NCI-H2029 (cell line): ENCODE results near the gene NAPEPLD.
A peak's percentile ranks its signal among the peaks of the same experiment; 100 is the strongest.
"Not testable (repeated sequence)": the region's sequence is repeated elsewhere in the genome, so short reads cannot be mapped to it uniquely, and the experiment has no call there.

Experiments used
- DNase-seq: peaks from one replicate; lab custom pipeline; 2025; lab: John Stamatoyannopoulos, UW

NAPEPLD gene

DNA sequence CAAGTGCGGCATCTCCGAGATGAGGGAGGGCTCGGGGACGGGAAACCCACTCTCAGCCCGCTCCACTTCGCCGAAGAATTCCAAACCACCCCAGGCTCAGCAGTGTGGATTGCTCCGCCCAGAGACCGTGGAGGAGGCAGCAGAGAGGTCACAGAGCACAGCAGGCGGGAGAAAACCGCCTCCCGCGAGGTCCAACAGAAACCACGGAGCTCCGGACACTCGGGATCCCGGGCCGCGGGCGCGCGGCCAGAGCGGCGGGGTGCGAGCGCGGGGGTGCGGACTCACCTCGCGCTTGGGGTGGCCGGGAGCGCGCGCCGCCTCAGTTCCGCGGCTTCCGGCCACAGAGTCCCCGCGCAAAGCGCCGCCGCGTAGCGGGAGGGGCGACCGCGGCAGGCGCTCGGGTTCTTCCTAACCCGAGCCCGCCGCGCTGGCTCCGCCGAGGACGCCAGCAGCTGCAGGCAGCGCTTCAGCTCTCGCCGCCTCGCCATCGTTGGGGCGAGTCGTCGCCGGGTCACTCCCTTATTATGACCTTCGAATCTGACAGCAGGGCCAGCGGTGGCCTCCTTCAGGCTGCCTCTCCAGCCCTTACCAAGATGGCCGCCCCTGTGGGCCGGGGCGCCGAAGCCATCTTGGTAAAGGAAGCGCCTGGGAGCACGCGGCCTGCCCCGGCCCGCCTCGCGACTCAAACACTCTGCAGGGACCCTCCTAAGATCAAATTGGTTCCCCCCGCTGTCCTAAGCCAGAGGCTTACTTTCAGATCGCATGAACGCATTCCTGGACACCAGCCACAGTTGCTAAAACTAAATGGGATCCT is at the start of gene NAPEPLD:
NAPEPLD (minus strand) TSS at position 106 of the 814 bp plus-strand sequence. CDS start 20,323 bp downstream, outside the sequence.
- DNase-seq = peak; percentile 80

DNA sequence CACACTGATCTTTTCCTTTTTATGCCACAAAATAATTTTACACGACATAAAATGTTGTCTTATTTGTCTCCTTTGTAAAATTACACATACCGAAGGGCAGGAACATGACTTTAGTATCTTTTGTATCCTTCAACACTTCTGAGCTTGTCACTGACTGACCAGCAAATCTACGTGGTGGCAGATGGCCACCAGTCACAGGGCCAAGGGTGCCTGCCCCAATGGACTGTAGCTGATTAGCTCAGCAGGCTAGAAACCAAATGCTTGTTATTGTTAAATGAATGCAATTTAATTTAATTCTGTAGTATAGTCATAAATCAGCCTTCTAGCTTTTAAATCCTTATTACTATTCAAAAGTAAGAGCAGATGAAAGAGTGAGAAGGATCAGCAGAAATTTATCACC is 49.2 kb upstream of the NAPEPLD start:
- DNase-seq = not testable (repeated sequence)

DNA sequence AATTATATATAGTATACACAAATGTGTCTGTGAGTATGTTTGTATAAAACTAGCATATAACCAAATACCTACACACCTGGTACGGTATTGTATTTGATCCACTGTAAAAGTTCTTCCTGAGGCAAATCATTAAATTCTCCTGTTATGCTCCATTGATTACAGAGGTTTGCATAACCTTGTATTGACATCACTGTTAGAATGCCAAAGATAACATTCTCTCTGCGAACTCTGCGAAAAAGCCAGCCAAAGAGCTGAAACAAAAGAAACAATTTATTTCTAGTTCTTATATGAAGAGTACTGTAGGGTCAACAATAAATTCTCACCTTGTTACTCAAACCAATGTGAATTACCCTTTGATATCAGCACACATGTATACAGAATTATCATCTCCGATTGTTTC is 46.5 kb upstream of the NAPEPLD start:
- not testable (repeated sequence) for DNase-seq

DNA sequence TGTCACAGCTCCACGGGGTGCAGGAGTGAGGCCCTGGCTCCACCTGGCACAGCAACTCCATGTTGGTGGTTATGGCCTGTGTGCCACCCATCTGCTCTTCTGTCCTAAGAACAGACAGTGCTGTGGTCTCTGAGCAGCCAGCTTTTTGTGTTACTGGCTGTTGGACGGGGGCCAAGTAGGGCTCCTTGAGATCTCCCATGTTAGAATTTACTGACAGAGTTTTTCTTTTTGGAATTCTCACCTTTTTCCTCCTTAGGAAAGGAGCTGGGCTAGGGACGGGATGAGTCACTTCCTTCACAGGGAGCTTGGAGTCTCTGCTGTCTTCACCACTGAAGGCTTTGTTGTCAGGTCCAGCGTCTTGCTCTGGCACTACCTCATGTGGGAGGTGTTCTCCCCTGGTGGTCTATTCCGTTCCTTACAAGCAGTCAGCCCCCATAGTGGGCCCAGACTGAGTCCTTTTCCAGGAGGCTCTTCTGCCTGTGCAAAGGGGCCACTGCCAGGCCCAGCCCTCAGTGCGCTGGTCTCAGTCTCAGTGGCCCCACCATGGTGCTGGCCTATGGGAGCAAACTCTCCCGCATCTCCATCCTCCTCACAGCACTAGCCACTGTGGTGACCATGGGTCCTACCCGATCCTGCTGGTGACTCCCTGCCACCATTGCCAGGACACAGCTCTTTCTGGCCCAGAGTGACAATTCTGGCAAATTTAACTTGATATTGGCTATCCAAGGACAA is 23.7 kb upstream of the NAPEPLD start:
- DNase-seq = not testable (repeated sequence)

DNA sequence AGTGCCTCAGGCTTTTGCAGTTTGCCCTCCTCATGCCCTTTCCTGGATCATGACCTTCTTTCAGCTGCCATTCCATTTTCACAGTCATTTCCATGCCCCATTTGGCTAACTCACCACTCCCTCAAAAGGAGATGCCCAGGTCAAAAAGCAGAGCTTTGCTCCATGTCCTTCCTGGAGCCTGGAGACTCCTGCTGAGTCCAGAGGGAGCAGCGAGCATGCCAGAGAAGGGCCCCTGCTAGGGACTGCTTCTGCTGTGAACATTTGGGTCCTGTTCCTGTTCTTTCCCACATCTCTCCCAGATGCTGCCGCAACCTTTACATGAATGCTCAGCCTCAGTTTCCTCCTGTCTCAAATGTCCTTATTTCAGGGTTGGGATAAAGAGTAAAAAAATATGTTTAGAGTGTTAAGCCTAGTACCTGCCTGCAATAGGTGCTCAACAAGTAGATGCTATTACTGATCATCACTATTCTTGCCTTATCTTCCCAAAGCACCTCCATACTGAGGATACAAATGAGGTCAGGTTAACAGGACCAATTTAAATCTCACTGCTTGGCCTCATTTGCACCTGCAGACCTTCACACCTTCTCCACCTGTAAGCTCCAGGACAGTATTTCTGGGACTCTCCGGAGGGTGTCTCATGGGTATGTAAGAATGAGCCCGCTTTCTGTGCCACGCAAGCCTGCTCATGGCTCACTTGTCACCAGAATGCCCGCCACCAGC is 23.0 kb upstream of the NAPEPLD start:
- DNase-seq = not testable (repeated sequence)

DNA sequence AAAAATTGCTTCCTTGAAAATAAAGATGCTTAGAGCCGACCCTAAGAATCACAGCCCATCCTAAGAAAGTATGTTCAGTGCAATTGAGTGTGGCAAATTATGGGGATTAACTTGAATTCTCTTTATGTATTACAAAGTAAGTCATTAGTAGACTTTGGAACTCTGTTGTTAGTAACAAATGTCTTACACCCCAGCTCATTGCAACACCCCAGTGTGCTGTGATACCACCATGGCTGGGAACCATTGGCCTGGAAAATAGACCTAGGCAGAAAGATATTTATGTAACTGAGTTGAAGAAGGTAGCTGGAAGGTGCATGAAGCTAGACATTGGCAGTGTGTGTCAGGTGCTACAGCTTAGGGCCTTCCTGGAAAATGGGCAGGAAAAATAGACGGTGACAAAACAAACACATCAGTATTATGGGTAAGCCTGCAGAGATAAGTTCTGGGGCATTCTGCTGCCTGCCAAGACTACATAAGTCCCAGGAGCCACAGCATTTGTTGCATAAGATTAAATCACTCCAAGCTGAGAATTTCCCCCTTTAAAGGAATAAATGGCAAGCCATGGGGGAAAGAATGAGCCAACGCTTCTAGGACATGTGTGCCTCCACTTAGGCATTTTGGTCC is 18.1 kb upstream of the NAPEPLD start:
- DNase-seq = not testable (repeated sequence)

DNA sequence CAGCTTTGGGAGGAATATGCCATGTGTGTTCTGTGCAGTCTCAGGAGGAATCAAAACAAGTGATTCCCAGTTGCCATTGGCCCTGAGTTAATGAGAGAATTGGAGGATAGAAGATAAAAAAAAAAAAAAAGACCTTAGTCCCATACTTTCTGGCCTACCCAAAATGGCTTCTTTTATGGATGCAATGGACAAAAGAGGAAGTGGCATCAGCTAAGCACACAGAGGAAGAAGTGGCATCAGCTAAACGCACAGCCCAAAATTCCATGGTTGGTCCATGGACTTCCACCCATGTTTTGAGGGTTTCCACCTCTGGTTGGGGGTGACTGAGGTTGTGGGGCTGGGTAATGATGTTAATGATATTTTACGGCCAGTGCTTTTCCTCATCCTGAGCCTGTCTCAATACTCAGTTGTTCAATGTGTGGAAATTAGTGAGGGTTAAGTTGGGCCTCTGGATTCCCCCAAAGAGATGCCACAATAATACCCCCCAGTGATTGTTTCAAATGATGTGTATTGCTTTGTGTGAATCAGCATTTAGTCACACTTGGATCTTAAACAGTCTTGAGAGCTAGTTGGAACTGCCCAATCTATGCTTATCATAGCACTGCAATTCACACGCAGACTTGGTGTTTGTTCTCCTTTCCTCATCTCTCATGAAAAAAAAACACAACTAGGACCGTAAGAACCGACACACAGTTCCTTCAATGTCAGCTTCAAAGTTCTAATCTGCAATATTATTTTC is 14.4 kb upstream of the NAPEPLD start:
- DNase-seq = not testable (repeated sequence)

DNA sequence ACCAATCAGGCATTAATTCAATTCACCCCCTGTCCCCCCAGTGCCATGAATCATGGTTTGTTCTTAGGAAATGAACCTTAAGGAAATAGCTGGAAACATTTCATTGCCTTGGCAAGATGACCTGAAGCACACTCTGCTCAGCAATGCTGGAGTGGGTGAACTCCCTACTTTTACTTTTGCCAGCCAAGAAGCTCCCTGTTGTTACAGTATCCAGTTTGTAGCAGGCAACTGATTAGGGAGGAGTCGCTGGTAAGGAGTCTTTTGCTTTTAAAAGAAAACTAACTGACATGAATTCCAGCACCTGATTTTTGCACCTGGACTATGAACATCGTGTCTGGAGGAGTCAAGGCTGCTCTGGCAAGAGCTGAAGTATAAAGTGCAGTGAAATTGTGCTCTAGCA is 13.7 kb upstream of the NAPEPLD start:
- not testable (repeated sequence) for DNase-seq

DNA sequence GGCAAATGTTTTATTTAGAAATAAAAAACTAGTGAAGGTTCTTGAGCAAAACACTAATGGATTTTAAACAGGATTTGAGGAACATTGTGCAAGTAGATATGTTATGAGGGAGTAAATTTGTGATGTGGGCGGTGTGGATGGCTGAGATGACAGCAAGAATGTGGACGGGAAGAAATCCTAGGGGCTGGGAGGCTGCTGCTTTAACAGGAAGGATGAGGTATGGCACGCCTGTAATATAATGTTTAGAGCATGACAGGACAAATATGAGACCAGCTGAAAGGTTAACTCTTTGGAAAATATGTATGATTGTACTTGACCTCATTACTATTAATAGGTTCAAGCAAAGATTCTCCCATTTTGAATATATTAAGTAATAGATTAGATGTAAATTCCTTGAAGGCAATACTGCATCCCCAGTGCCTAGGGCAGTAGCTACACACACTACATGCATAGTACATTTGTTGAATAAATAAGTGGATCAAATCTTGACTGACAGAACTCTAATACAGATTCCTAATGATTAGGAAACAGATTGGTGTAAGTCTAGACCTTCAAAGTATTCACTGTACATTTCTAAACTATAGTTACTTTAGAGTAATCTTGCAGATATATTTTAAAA is 13.2 kb upstream of the NAPEPLD start:
- DNase-seq = not testable (repeated sequence)

DNA sequence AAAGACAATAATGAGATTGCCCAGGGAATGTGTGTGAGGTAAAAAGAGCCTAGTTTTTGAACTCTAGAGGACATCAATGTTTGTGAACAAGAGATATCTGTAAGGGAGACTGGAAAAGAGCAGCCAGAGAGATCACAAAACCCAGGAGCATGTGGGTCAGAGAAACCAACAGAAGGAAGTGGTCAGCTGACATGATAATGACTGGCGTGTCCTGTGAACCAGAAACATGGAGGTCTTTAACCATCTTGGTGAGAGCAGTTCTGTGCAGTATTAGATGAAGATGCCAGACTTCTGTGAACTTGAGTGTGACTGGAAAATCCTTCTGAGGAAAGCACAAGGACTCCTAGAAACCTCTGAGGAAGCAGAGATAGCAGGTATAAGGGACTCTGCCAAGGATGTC is 10.2 kb upstream of the NAPEPLD start:
- DNase-seq = not testable (repeated sequence)

DNA sequence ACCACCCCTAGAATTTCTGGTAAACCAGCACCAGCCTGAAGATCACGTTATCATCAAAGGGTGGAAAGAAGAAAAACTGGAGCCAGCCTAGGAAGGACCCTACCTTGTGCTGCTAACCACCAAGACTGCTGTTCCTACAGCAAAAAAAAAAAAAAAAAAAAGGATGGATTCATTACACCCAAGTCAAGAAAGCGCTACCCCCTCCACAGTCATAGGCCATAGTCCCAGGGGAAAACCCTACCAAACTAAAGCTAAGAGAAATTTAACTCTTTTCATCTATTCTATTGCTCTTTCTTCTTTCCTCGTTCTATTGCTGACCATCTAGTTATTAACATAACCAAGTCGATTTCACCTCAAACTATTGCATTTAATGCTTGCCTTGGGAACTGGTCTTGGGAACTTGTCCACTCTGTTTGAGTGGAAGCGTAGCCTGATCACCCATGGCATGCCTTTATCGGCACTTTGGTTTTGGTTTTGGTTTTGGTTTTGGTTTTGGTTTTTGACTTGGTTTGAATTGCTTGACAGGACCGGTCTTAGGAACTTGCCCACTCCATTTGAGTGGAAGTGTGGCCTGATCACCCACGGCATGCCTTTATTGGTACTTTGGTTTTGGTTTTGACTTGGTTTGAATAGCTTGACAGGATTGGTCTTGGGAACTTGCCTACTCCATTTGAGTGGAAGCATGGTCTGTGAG is 6.6 kb upstream of the NAPEPLD start:
- not testable (repeated sequence) for DNase-seq

DNA sequence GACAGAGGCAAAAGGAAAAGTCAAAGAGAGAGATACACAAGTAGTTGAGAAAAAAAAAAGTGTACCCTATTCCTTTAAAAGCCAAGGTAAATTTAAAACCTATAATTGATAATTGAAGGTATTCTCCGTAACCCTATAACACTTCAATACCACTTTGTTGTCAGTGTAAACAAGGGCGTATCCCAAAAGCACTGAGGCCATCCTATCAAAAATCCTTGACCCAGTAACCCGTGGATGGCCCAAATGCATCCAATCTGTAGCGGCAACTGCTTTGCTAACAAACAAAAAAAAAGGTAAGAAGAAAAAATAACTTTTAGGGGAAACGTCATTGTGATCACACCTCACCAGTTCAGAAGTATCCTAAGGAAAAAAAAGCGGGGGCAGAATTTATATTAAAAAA is 5.1 kb upstream of the NAPEPLD start:
- no peak for DNase-seq

DNA sequence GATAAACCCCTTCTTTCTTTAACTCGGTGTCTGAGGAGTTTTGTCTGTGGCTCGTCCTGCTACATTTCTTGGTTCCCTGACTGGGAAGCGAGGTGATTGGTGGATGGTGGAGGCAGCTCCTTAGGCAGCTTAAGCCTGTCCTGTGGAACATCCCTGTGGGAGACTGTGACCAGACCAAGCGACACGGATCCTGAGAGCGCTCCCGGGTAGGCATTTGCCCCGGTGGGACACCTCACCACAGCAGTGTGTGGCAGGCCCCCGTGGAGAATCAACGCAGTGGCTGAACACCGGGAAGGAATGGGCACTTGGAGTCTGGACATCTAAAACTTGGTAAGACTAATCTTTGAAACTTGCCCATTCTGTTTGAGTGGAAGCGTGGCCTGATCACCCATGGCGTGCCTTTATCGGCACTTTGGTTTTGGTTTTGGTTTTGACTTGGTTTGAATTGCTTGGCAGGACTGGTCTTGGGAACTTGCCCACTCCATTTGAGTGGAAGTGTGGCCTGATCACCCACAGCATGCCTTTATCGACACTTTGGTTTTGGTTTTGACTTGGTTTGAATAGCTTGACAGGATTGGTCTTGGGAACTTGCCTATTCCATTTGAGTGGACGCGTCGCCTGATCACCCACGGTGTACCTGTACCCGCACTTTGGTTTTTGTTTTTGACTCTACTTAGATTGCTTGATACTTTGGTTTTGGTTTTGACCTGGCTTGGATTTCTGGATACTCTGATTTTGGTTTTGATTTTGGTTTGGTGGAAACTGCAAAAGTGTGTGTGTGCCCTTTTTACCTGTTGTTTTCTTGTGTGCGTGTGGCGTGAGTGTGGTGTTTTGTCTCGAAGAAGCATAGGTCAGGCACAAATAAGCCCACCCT is 4.1 kb upstream of the NAPEPLD start:
- not testable (repeated sequence) for DNase-seq

DNA sequence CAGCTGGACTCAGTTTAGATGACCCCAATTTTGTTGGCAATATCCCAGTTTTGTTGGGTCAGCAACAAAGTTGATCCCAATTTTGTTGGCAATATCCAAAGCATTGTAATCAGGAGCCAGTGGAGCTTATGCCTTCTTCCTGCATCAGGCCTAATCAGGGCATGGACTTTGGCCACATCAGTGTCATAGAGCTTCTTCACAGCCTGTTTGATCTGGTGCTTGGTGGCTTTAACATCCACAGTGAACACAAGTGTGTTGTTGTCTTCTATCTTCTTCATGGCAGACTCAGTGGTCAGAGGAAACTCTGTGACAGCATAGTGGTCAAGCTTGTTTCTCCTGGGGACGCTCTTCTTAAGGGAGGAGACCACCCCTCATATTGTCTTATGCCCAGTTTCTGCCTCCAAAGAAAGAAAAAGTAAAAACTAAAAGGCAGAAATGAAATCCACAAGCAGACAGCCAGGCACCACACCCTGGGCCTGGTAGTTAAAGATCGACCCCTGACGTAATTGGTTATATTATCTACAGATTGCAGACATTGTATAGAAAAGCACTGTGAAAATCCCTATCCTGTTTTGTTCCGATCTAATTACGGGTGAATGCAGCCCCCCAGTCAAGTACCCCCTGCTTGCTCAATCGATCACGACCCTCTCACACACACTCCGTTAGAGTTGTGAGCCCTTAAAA is 3.2 kb upstream of the NAPEPLD start:
- not testable (repeated sequence) for DNase-seq

DNA sequence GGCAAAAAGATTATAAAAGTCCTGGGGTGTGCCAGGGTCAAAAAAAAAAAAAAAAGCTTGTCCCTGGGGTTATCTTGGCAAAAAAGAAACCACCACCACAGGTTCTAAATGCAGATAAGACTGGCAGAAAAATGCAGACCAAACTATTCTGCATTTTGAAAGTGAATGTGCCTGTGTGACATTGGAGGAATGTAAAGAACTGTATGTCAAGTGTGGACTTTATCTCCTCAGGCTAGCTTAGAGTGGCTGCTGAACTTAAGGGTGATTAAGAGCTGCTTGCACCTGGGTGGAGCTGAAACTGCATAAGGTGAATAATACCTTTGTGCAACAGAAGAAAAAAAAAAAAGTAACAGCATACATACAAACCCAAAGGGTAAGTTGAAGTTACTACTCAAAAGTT is 1.3 kb upstream of the NAPEPLD start:
- DNase-seq = no peak

DNA sequence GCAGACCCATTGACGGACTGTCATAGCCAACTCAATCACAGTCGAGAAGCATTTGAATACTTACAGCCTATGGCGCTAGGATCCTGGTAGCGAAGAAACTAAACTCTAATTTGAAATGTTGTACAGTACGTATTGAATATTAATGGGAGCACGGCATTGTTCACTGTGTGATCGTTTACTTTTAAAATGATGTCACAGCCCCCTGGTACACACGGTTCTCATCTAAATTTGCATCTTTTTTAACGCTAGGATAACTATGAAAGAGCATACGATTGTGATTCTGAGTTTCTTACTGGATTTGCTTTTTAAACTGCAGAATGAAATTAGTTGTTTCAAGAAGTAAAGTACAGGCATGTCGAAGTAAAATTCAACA is 895 bp upstream of the NAPEPLD start:
- DNase-seq = no peak

DNA sequence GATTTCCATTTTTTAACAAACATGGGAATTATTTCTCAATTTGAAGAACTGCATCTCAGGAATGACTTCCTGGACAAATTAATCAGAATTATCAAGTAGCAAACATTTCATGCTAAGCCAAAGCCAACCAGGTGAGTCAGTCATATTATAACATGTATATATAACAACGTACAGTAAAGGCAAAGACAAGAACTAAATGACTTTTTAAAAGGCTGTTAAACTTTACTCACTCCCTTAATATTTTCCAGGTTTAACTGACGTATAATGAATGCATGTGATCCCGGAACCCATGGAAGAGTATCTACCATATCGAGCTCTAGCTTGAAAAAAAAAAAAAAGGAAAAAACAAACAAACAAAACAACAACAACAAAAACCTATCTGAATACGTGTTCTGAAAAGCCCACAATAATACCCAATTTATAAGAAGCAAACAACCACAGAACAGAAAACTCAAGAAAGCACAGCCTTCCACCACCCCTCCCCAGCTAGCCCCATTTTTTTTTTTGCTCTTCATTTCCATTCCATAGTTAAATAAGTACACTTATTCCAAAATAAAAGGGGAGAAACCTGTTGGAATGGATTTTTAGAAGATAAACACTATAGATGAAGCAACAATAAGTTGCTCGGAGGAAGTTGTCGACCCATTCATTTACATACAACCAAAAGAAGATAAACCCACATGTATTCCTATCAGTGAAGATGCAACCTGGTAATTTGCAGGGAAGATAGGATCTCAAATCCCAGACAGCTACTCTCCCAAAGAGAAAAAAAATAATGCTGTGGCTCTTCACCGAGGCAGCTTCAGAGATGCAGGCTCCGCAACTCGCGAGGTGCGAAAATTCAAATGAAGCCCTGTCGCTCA is 537 bp downstream of the NAPEPLD start:
- DNase-seq = no peak

DNA sequence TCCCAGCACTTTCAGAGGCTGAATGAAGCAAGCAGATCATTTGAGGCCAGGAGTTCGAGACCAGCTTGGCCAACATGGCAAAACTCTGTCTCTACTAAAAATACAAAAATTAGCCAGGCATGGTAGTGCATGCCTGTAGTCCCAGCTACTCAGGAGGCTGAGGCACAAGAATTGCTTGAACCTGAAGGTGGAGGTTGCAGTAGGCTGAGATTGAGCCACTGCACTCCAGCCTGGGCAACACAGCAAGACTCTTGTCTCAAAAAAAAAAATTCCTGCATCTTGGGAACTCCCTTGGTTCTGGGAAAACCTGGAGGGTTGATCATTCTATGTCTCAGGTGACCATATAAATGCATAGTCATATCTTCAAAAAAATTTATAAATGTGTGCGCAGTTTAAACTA is 4.1 kb downstream of the NAPEPLD start:
- not testable (repeated sequence) for DNase-seq
